Activated T-cell treated with anti-CD3 and anti-CD28 coated beads, Interleukin-2, amount 50 U/mL, for 72 hours (primary cell): Measurements from ENCODE around the gene POU2AF2. TPM values are rescaled to one million over a fixed set of nuclear protein-coding genes. Genes with fewer than 3 reads are reported as not detected.
"Not testable (repeated sequence)": the region's sequence is repeated elsewhere in the genome, so short reads cannot be mapped to it uniquely, and the experiment has no call there.

ENCODE experiments used
- ATAC-seq, 2 donors: fragments of 150-1000 bp; cut with Tn5 transposase; replicated peaks in 1 of 2; 2 replicates each; pipeline ENCODE4 v1.10.0; 2021; ENCODE audit warnings: moderate library complexity in 2 of 2, mild to moderate bottlenecking in 1 of 2
- DNase-seq, 2 donors: peaks; one replicate each; pipeline ENCODE4 v3.0.0; 2021 to 2022; ENCODE audit warnings: mixed read lengths in 1 of 2
- H3K27ac Mint-ChIP-seq: one replicate; pipeline ENCODE4 v1.8.0; 2022; ENCODE audit warnings: mild to moderate bottlenecking, moderate library complexity, mixed read lengths
- H3K27me3 Mint-ChIP-seq: one replicate; pipeline ENCODE4 v1.8.0; 2022; ENCODE audit warnings: low read depth, mixed read lengths
- H3K36me3 Mint-ChIP-seq, 2 donors: one replicate each; pipeline ENCODE4 v1.8.0; 2022; ENCODE audit warnings: mixed read lengths in 2 of 2, mild to moderate bottlenecking in 1 of 2; ENCODE audit not compliant: insufficient read depth in 2 of 2
- H3K4me1 Mint-ChIP-seq: one replicate; pipeline ENCODE4 v1.8.0; 2022; ENCODE audit warnings: low read depth, mixed read lengths
- H3K4me3 Mint-ChIP-seq, 2 donors: one replicate each; pipeline ENCODE4 v1.8.0; 2022; ENCODE audit warnings: mild to moderate bottlenecking in 2 of 2, mixed read lengths in 2 of 2, moderate library complexity in 2 of 2
- H3K9me3 Mint-ChIP-seq, 2 donors: one replicate each; pipeline ENCODE4 v1.8.0; 2022; ENCODE audit warnings: mixed read lengths in 2 of 2
- total RNA-seq, 2 donors: library from RNA; stranded (reverse); gene quantifications; one replicate each; pipeline ENCODE4 v1.2.3, GENCODE V29; 2022

POU2AF2 gene
- total RNA-seq, 2 donors from 2014 or later, result not detected

DNA sequence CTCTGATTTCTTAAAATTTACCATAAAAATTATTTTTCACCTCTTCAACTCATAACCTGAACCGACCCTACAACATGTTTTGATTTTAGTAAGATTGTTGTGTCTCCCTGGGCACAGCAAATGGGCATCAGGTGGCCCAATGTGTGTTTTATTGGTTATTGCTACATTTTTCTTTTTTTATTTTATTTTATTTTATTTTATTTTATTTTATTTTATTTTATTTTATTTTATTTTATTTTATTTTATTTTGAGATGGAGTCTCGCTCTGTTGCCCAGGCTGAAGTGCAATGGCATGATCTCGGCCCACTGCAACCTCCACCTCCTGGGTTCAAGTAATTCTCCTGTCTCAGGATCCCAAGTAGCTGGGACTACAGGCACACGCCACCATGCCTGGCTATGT lies 22.8 kb downstream of the POU2AF2 start:
- DNase-seq, ATAC-seq, H3K36me3 Mint-ChIP-seq, H3K4me1 Mint-ChIP-seq, H3K27me3 Mint-ChIP-seq, H3K9me3 Mint-ChIP-seq, H3K27ac Mint-ChIP-seq, H3K4me3 Mint-ChIP-seq: not testable (repeated sequence)

DNA sequence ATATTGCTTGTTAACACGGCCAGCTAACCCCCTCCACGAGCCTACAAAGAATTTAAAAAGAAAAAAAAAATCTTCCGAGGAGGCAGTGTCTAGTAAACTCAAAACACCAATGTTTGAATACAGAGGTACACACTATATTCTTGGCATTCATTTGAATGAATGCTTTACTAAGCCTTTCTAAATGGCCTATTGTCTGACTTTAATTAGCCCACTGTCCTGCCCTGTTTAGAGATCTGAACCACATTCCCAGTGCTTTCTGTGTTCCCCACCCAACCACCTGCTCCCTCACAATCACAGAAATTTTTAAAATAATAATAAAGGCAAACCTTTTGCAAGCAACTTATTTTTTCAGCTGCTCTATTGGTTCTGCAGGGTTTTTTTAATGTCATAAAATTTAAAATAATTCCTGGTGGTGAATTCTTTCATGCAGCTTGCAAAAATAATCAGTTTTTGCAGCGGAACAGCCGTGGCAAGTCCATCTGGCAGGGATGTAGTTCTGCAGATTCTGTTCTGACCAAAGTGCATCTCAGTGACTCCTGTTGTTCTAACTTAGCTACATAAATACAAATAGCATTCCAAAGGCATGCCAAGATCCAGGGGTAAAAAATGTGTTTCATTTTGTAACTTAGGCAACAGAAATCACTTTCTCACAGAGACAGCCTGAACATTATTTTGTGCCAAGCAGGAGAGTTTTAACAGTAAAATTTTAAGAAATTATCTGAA lies 23.8 kb downstream of the POU2AF2 start:
- no peak overlapping the region for H3K27ac Mint-ChIP-seq
- ATAC-seq (no peak), DNase-seq (no peak)
- H3K36me3 Mint-ChIP-seq, result no peaks in the 10 kb centered on the region
- peaks cover 6% of the 10 kb centered on the region for H3K27me3 Mint-ChIP-seq
- H3K9me3 Mint-ChIP-seq, result no peaks in the 10 kb centered on the region
- no peak overlapping the region for H3K4me3 Mint-ChIP-seq
- peaks cover 4% of the 10 kb centered on the region for H3K4me1 Mint-ChIP-seq

DNA sequence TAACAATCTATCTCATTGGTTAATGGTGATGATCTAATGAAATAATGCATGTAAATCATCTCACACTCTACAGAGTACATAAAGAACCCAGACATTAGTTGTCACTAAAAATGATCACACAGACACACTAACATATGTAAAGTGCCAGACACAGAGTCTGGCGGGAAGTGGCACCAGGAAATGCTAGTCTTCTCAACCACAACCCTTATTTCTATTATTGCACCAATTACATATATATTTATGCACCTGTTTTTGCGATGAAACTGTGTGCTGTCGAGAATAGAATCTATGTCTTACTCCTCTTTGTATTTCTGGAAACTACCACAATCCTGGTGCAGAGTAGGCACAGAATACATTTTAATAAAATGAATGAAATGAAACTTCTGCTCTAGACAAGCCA lies 26.9 kb downstream of the POU2AF2 start:
- peaks cover 17% of the 10 kb centered on the region for H3K27me3 Mint-ChIP-seq
- H3K9me3 Mint-ChIP-seq, result no peaks in the 10 kb centered on the region
- H3K36me3 Mint-ChIP-seq, result no peaks in the 10 kb centered on the region
- H3K4me3 Mint-ChIP-seq, result no peak overlapping the region
- DNase-seq, result no peak
- ATAC-seq, result no peak
- H3K4me1 Mint-ChIP-seq, result peaks cover 4% of the 10 kb centered on the region
- H3K27ac Mint-ChIP-seq, result no peak overlapping the region

- no peak overlapping the region for H3K4me3 Mint-ChIP-seq
- DNase-seq (no peak), ATAC-seq (no peak)
- H3K27me3 Mint-ChIP-seq, result no peaks in the 10 kb centered on the region
- H3K4me1 Mint-ChIP-seq, result no peaks in the 10 kb centered on the region
- no peak overlapping the region for H3K27ac Mint-ChIP-seq
- no peaks in the 10 kb centered on the region for H3K9me3 Mint-ChIP-seq
- H3K36me3 Mint-ChIP-seq, result no peaks in the 10 kb centered on the region
These were observed 37.1 kb downstream of the POU2AF2 start for GRCh38 chr11:111282562-111283075.

GRCh38 chr11:111283945-111284481 lies 38.5 kb downstream of the POU2AF2 start:
- DNase-seq (no peak), ATAC-seq (no peak)
- Mint-ChIP-seq H3K36me3 (no peaks in the 10 kb centered on the region), H3K9me3 (no peaks in the 10 kb centered on the region), H3K4me1 (no peaks in the 10 kb centered on the region), H3K27ac (no peak overlapping the region), H3K27me3 (no peaks in the 10 kb centered on the region), H3K4me3 (no peak overlapping the region)

DNA sequence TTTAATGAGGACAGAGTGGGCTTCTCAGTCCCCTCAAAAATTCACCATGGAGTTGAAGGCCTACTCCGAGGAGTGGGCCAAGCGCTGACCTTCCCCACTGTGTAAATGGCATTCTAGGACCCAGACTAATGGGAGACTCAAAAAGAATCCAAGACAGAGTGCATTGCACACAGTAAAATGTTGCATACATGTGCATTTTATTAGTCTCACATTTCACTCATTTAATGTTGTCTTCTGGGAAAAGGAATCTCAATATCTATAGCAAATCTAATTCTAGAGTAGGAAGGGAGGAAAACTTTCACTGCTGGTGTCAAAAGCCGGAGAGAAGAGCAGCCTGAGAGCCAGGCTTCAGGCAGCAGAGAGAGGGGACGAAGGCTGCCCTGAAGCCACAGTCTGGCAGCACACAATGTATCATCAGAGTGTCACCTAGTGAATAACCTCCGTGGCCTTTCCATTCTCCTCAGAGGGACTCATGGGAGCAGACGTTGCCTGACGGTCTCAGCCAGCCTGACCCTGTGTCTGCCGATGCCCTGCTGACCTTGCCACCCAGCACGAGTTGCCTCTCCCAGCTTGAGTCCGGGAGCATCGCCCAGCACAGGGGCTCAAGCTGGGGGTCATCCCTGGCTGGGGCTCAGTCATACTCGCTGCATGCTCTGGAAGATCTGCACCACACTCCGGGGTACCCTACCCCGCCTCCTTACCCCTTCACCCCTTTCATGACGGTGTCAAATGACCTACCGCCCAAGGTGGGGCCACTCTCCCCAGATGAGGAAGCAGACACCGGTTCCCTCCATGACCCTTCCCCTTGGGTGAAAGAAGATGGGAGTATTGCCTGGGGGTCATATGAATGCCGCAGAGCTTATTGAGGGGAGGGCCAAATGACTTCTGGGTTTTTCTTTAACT lies 39.9 kb downstream of the POU2AF2 start:
- Mint-ChIP-seq H3K36me3 (no peaks in the 10 kb centered on the region), H3K27me3 (no peaks in the 10 kb centered on the region), H3K4me3 (no peak overlapping the region), H3K9me3 (no peaks in the 10 kb centered on the region), H3K4me1 (no peaks in the 10 kb centered on the region), H3K27ac (no peak overlapping the region)
- DNase-seq (no peak), ATAC-seq (no peak)

DNA sequence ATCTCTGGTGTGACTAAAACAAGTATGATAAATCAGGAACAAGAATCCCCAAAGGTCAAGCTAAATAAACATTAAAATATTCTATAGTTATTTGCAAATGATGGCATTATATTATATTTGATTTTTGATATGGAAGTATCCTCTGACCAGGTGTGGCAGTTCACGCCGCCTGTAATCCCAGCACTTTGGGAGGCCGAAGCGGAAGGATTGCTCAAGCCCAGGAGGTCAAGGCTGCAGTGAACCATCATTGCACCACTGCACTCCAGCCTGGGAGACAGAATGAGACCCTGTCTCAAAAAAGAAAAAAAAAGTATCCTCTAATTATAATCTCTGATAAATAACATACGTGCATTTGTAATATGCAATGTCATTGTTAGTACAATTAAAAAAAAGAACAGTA lies 46.2 kb downstream of the POU2AF2 start:
- Mint-ChIP-seq H3K36me3 (no peaks in the 10 kb centered on the region), H3K4me3 (no peak overlapping the region), H3K27ac (no peak overlapping the region), H3K4me1 (no peaks in the 10 kb centered on the region), H3K9me3 (no peaks in the 10 kb centered on the region), H3K27me3 (no peaks in the 10 kb centered on the region)
- DNase-seq, result no peak
- ATAC-seq, result no peak

DNA sequence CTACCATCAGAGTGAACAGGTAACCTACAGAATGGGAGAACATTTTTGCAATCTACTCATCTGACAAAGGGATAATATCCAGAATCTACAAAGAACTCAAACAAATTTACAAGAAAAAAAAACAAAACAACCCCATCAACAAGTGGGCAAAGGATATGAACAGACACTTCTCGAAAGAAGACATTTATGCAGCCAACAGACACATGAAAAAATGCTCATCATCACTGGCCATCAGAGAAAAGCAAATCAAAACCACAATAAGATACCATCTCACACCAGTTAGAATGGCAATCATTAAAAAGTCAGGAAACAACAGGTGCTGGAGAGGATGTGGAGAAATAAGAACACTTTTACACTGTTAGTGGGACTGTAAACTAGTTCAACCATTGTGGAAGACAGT lies 46.9 kb downstream of the POU2AF2 start:
- H3K9me3 Mint-ChIP-seq, H3K36me3 Mint-ChIP-seq, H3K4me3 Mint-ChIP-seq, DNase-seq, H3K4me1 Mint-ChIP-seq, ATAC-seq, H3K27me3 Mint-ChIP-seq, H3K27ac Mint-ChIP-seq: not testable (repeated sequence)

DNA sequence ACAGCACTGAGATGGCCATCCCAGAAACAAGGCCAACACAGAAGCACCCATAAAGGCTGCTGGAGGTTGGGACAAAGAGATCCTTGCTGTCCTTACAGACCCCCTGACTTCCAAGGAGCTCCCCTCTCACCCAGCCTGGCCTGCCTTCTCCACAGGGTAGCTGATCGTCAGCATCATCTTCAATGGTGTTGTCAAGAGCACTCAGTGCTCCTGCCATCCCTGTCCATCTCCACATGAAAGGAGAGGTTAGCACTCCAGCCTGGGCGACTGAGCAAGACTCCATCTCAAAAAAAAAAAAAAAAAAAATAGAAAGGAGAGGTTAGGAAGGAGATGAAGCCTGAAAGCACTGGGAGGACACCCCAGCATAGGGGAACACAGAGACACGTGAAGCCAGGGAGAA lies 50.7 kb downstream of the POU2AF2 start:
- no peak for ATAC-seq
- DNase-seq, result no peak
- Mint-ChIP-seq H3K36me3 (no peaks in the 10 kb centered on the region), H3K9me3 (no peaks in the 10 kb centered on the region), H3K4me3 (no peak overlapping the region), H3K27me3 (peaks cover 26% of the 10 kb centered on the region), H3K4me1 (no peaks in the 10 kb centered on the region), H3K27ac (no peak overlapping the region)

DNA sequence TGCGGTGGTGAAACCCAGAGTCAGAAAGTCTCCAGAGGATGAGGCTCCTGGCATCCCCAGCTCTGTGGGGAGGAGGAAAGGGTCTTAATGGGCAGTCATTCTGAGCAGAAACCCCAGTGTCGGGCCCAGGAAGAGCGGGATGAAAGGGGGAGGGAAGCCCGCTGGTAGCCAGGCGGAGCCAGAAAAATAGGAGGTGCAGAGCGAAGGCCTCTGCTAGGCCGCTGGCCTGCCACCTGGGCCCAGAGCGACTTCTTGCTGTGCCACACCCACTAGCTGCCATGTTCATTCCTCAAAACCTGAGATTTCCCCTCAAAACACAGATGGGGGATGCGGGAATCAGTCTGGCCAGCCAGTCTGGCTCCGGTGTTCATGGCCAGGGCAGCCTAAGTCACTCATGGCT lies 52.2 kb downstream of the POU2AF2 start:
- no peaks in the 10 kb centered on the region for H3K36me3 Mint-ChIP-seq
- H3K9me3 Mint-ChIP-seq, result no peaks in the 10 kb centered on the region
- no peaks in the 10 kb centered on the region for H3K4me1 Mint-ChIP-seq
- H3K27me3 Mint-ChIP-seq, result peaks cover 36% of the 10 kb centered on the region
- DNase-seq, result no peak
- peak overlapping the region; percentile 52 to 65 for H3K4me3 Mint-ChIP-seq
- H3K27ac Mint-ChIP-seq, result no peak overlapping the region
- ATAC-seq, result no peak

DNA sequence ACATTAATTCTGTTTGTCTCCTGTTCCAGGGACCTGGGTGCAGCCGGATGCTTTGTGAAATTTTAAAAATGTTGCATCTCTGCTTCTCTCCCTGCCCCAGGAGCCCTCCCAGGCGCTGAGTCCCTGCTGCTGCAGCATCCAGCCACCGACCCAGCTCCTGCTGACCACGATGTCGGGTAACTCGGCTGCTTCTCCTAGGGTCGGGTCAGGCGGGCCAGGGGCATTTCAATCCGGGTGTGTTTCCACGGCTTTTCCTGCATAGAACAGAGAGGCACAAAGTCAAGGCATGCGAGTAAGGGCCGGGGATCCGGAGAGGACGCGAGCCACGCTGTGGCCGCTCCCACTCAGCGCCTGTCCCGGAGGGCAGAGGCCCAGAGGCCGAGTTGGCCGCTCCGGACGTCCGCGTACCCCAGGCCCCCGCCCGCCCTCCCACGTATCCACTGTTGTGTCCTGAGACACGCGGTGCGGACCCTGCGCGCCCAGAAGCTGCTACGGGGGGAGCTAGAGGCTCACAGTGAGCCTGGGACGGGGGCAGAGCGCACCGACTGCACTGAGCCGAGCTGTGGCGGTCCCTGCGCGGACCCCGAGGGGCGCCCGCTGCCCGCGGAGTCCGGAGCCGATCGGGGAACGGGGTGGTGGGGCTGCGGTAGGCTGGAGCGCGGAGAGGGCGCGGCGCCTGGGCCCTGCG lies 53.0 kb downstream of the POU2AF2 start, which contains the start of gene POU2AF3:
Gene POU2AF3, plus strand, starts transcription at position 134 of the 688 bp plus-strand sequence. Its CDS starts 36 bp downstream, at position 170.
- ATAC-seq (peak; percentile 41 to 43), DNase-seq (no peak)
- Mint-ChIP-seq H3K4me1 (no peaks in the 10 kb centered on the region), H3K9me3 (no peaks in the 10 kb centered on the region), H3K27me3 (peaks cover 42% of the 10 kb centered on the region), H3K27ac (no peak within 1 kb of the TSS), H3K36me3 (no peaks in the 10 kb centered on the region), H3K4me3 (peak within 1 kb of the TSS; percentile 52 to 65)

DNA sequence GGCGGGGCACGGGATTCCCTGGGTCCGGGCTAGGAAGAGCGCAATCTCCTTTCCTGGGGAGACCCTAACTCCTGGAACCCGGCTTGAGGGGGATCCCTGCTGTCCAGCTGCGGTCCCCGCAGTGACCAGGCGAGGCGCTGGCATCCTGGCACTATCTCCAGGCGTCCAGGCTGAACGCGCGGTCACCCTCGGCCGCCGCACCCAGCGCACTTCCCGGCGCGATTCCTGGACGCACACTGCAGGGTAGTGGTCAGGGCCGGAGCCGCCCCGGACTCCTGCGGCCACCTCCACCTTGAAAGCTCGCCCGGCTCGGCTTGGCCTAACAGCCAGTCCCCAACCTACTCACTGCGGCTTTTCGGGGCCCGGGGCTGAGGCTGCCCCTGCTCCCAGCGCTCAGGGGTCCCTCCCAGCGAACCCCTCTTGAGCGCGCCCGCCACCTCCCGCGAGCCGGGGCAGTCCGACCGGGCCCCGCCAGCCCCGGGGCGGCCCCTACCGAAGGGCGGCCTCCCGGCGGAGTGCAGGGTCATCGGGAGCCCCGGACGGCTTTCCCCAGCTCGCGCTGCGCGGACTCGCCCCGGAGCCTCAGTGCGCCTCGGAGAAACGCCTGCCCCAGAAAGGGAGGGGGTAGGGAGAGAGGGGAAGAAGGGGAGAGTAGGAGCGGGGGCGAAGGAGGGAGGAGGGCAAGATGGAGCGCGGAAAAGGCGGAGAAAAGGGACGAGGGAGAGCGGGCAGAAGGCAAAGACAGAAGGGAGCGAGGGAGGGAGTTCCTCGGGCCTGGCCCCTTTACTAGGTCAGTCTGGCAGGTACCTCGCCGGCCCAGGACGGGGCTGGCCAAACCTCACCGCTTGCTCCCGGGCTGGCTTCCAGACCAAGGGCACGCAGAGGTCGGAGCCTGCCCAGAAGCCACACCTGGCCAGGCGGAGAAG lies 53.8 kb downstream of the POU2AF2 start:
- ATAC-seq (peak; percentile 60 to 65), DNase-seq (peak; percentile 21 to 25)
- no peaks in the 10 kb centered on the region for H3K9me3 Mint-ChIP-seq
- H3K4me3 Mint-ChIP-seq, result peak overlapping the region; percentile 32 to 57
- H3K36me3 Mint-ChIP-seq, result no peaks in the 10 kb centered on the region
- peaks cover 42% of the 10 kb centered on the region for H3K27me3 Mint-ChIP-seq
- H3K4me1 Mint-ChIP-seq, result no peaks in the 10 kb centered on the region
- no peak overlapping the region for H3K27ac Mint-ChIP-seq
